T-cell (primary cell): ENCODE measurements around the gene LIPE. TPM values are rescaled to one million over a fixed set of nuclear protein-coding genes. Genes with fewer than 3 reads are reported as not detected.
A peak's percentile ranks its signal among the peaks of the same experiment; 100 is the strongest.

Experiments
- ATAC-seq, 4 experiments: fragments of 200-7000 bp in 3 of 4; fragments of 150-1000 bp in 1 of 4; cut with Tn5 transposase; replicated peaks in 1 of 4; 1 replicate in 3 of 4; 2 replicates in 1 of 4; pipeline ENCODE4 v1.10.0; 2021; ENCODE audit warnings: moderate library complexity in 3 of 4, mild to moderate bottlenecking in 2 of 4, moderate number of reproducible peaks in 1 of 4
- CTCF ChIA-PET, 2 donors: fragments of 300-600 bp; sonication (Branson Sonifier 250); formaldehyde crosslinking; loops; one replicate each; lab custom pipeline; 2022; ENCODE audit warnings: antibody characterized with exemption in 2 of 2; lab: Charles Lee
- POLR2A ChIA-PET, 2 donors: fragments of 300-600 bp; sonication (Branson Sonifier 250); formaldehyde crosslinking; loops; one replicate each; lab custom pipeline; 2022; ENCODE audit warnings: antibody characterized with exemption in 2 of 2; lab: Charles Lee
- DNase-seq, 35 experiments: peaks; one replicate each; pipeline versions ENCODE4 v3.0.0 to v3.0.0-alpha.2; 2013 to 2023
- H3K27ac ChIP-seq: one replicate; pipeline ENCODE4 v1.5.1; 2013; ENCODE audit warnings: low read length
- H3K27me3 ChIP-seq, 2 experiments: replicated peaks in 1 of 2; 1 replicate in 1 of 2; 2 replicates in 1 of 2; pipeline versions ENCODE4 v1.6.1 to v1.7.0; 2013; ENCODE audit warnings: low read length in 1 of 2, mixed read lengths in 1 of 2; ENCODE audit not compliant: control insufficient read depth in 2 of 2, insufficient read depth in 2 of 2; ENCODE audit errors: extremely low read depth in 1 of 2
- H3K36me3 ChIP-seq, 2 donors: 1 replicate in 1 of 2; 2 replicates in 1 of 2; pipeline versions ENCODE4 v1.6.1 to v1.7.0; 2013; ENCODE audit warnings: low read length in 1 of 2; ENCODE audit not compliant: control insufficient read depth in 2 of 2, insufficient read depth in 1 of 2; ENCODE audit errors: extremely low read depth in 1 of 2
- H3K4me1 ChIP-seq, 2 experiments: 1 replicate in 1 of 2; 2 replicates in 1 of 2; pipeline versions ENCODE4 v1.6.1 to v1.7.0; 2013; ENCODE audit warnings: low read length in 2 of 2, mixed read lengths in 1 of 2; ENCODE audit not compliant: insufficient read depth in 2 of 2, control insufficient read depth in 1 of 2; ENCODE audit errors: extremely low read depth in 1 of 2
- H3K4me3 ChIP-seq, 2 donors: 1 replicate in 1 of 2; 2 replicates in 1 of 2; pipeline versions ENCODE4 v1.5.1 to v1.7.0; 2013; ENCODE audit warnings: mild to moderate bottlenecking in 2 of 2, low read length in 1 of 2, moderate library complexity in 1 of 2; ENCODE audit not compliant: control insufficient read depth in 1 of 2; ENCODE audit errors: extremely low read depth in 1 of 2
- H3K9me3 ChIP-seq: 2 replicates; pipeline ENCODE4 v1.7.0; 2013
- H3K27ac Mint-ChIP-seq, 2 donors: one replicate each; pipeline ENCODE4 v1.8.0; 2020 to 2021; ENCODE audit warnings: mild to moderate bottlenecking in 2 of 2, mixed read lengths in 2 of 2
- H3K27me3 Mint-ChIP-seq, 2 donors: one replicate each; pipeline ENCODE4 v1.8.0; 2021 to 2022; ENCODE audit warnings: mixed read lengths in 2 of 2
- H3K36me3 Mint-ChIP-seq: one replicate; pipeline ENCODE4 v1.8.0; 2021; ENCODE audit warnings: mixed read lengths
- H3K4me1 Mint-ChIP-seq, 3 donors: one replicate each; pipeline ENCODE4 v1.8.0; 2020 to 2022; ENCODE audit warnings: mixed read lengths in 3 of 3, mild to moderate bottlenecking in 1 of 3
- H3K4me3 Mint-ChIP-seq, 3 donors: one replicate each; pipeline ENCODE4 v1.8.0; 2020 to 2022; ENCODE audit warnings: mild to moderate bottlenecking in 3 of 3, mixed read lengths in 3 of 3, moderate library complexity in 3 of 3
- H3K9me3 Mint-ChIP-seq, 3 donors: one replicate each; pipeline ENCODE4 v1.8.0; 2020 to 2022; ENCODE audit warnings: mixed read lengths in 3 of 3
- WGBS: methylation state at CpG from one replicate; pipeline ENCODE4 v1.1.5; 2013; ENCODE audit warnings: missing lambda C conversion rate; ENCODE audit not compliant: insufficient coverage; 5-methylcytosine and 5-hydroxymethylcytosine counted together
- total RNA-seq, 35 experiments: library from RNA in 6 of 35; stranded (reverse) in 6 of 35; fragments of 120-200 nt in 1 of 35; gene quantifications; one replicate each; pipeline versions ENCODE4 v1.2.1 to v1.2.4 and lab custom pipeline; 2013 to 2026

LIPE gene
- total RNA-seq, 5 donors from 2014 or later (not counting 1 experiment from before 2014, with no cell fraction given) = 16.2 to 44.4 (median 34.8) TPM

DNA sequence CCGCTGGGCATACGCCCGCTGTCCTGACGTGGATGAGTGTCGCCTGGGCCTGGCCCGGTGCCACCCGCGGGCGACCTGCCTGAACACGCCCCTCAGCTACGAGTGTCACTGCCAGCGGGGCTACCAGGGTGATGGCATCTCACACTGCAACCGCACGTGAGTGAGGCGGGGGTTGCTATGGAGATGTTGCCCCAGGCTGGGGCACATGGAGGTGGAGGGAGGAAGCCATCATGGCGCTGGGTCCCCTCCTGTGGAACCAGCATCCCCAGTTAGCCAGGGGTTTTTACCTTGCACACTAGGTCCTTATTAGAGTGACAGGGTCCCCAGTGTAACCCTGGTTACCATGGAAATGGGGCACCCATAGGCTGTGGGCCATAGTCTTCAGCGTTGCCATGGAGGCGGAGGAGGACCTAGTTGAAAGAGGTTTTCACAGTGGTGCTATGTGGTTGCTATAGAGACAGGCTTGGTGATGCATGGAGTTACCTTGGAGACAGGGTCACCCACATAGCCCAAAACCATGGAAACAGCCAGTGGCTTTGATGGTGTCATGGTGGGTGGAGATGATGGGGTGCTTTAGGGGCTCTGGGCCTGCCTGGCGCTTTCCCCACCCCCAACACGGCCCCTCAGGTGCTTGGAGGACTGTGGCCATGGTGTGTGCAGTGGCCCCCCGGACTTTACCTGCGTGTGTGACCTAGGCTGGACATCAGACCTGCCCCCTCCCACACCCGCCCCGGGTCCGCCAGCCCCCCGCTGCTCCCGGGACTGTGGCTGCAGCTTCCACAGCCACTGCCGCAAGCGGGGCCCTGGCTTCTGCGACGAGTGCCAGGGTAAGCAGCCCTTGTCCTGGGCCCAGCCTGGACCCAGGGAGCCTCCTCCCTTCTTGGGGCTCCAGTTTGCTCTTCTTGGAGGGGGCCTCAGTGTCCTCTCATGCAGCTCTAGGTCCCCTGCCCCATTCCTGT lies 74.6 kb downstream of the LIPE start:
- H3K9me3 Mint-ChIP-seq = no peaks in the 10 kb centered on the region
- peaks cover 4 to 5% of the 10 kb centered on the region in 2 donors for H3K36me3 ChIP-seq
- no peaks in the 10 kb centered on the region for H3K27me3 ChIP-seq
- ATAC-seq (no peak), DNase-seq (peak in 5 of 35 experiments; percentile 2 to 16 (median 4))
- H3K27me3 Mint-ChIP-seq = no peaks in the 10 kb centered on the region
- ChIA-PET CTCF (interaction anchor here in 1 of 2 donors (0.5 kb wide), 1 partner anchor 48 kb away, joined by 3 read pairs; no protein-coding TSS in a partner anchor), POLR2A (no interaction called here)
- no peak overlapping the region for H3K4me3 Mint-ChIP-seq
- no peak overlapping the region for H3K27ac Mint-ChIP-seq
- no peaks in the 10 kb centered on the region for H3K4me1 ChIP-seq
- H3K27ac ChIP-seq = no peak overlapping the region
- H3K36me3 Mint-ChIP-seq = peaks cover 21% of the 10 kb centered on the region
- no peak overlapping the region for H3K4me3 ChIP-seq
- 85% methylated on average over 17 of the region's 31 CpGs for WGBS
- no peaks in the 10 kb centered on the region for H3K9me3 ChIP-seq
- H3K4me1 Mint-ChIP-seq = no peaks in the 10 kb centered on the region

Other genes starting within 250 kb of the LIPE start
- 10 to 100 TPM; 67.6 to 82.8 (median 71.0) TPM for gene DEDD2, start 209.7 kb downstream of the LIPE start, total RNA-seq
- 10 to 100 TPM in 3 of 5 donors, 1 to 10 TPM in 2; 8.0 to 25.1 (median 23.1) TPM for gene ZNF526, start 207.1 kb downstream of the LIPE start, total RNA-seq
- 10 to 100 TPM; 21.4 to 45.8 (median 38.1) TPM for gene GSK3A, start 184.8 kb downstream of the LIPE start, total RNA-seq
- gene ERF, start 172.3 kb downstream of the LIPE start, total RNA-seq = 10 to 100 TPM; 35.9 to 97.3 (median 44.6) TPM
- 100 to 1,000 TPM in 4 of 5 donors, 10 to 100 TPM in 1; 93.9 to 110 (median 104) TPM for gene CIC, start 158.1 kb downstream of the LIPE start, total RNA-seq
- under 1 TPM in 4 of 5 donors, not detected in 1; 0.18 to 0.35 (median 0.27) TPM for gene PRR19, start 125.3 kb downstream of the LIPE start, total RNA-seq
- gene PAFAH1B3, start 124.8 kb downstream of the LIPE start, total RNA-seq = 10 to 100 TPM; 15.2 to 22.2 (median 19.1) TPM
- gene TMEM145, start 114.1 kb downstream of the LIPE start, total RNA-seq = not detected
- gene MEGF8, start 101.8 kb downstream of the LIPE start, total RNA-seq = 10 to 100 TPM in 2 of 5 donors, 1 to 10 TPM in 3; 5.2 to 11.4 (median 9.6) TPM
- gene CNFN, start 37.1 kb downstream of the LIPE start, total RNA-seq = 1 to 10 TPM in 1 of 5 donors, not detected in 4; 1.1 TPM
- not detected for gene CXCL17, start 15.6 kb upstream of the LIPE start, total RNA-seq
- 10 to 100 TPM in 2 of 5 donors, 1 to 10 TPM in 3; 2.4 to 10.8 (median 9.9) TPM for gene CEACAM1, start 101.1 kb upstream of the LIPE start, total RNA-seq
- gene CEACAM8, start 167.5 kb upstream of the LIPE start, total RNA-seq = not detected